ENCODE measurements around the gene IL6R.
A peak's percentile ranks its signal among the peaks of the same experiment; 100 is the strongest.

Gene IL6R

DNA sequence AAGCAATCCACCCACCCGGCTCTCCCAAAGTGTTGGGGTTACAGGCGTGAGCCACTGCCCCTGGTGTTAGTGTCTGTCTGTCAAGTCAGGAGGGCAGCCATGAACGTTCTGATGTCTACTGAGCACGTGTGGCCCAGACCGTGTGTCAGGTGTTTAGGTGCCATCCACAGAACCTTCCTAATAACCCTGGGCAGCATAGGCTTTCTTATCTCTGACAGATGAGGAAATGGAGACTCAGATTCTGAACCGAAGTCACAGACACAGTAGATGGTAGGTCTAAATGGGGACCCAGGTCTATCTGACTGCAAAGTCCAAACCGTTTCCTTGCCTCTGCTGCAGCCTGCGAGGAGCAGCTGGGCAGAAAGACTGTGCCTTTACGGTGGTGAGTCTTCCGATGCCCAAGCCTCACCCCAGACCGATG is 622 bp upstream of the IL6R start:
- peaks cover 54% of the 10 kb centered on the region for H3K4me1 ChIP-seq (ENCODE audit: low read length)
- no peak for TF ChIP-seq EZH2 (optimal IDR thresholded peaks at IDR 0.05; ENCODE audit: low read depth, low read length)
- TF ChIP-seq, protein P1, sequence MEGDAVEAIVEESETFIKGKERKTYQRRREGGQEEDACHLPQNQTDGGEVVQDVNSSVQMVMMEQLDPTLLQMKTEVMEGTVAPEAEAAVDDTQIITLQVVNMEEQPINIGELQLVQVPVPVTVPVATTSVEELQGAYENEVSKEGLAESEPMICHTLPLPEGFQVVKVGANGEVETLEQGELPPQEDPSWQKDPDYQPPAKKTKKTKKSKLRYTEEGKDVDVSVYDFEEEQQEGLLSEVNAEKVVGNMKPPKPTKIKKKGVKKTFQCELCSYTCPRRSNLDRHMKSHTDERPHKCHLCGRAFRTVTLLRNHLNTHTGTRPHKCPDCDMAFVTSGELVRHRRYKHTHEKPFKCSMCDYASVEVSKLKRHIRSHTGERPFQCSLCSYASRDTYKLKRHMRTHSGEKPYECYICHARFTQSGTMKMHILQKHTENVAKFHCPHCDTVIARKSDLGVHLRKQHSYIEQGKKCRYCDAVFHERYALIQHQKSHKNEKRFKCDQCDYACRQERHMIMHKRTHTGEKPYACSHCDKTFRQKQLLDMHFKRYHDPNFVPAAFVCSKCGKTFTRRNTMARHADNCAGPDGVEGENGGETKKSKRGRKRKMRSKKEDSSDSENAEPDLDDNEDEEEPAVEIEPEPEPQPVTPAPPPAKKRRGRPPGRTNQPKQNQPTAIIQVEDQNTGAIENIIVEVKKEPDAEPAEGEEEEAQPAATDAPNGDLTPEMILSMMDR (IDR thresholded peaks at IDR 0.05; ENCODE audit: low read length), result no peak
- TF ChIP-seq EZH2phosphoT487 (IDR thresholded peaks at IDR 0.05; ENCODE audit: low read length), result no peak
- no peaks in the 10 kb centered on the region for H4K20me1 ChIP-seq (ENCODE audit: insufficient read depth, low read length)
- peak overlapping the region; percentile 92 for H3K27ac ChIP-seq (ENCODE audit: low read length)
- H3K9me2 ChIP-seq (replicated peaks; ENCODE audit: insufficient read depth, low read length), result no peaks in the 10 kb centered on the region
- peak; percentile 71 for DNase-seq
- H3K27me3 ChIP-seq (replicated peaks; ENCODE audit: insufficient read depth, low read length), result no peaks in the 10 kb centered on the region
- peaks cover 76% of the 10 kb centered on the region for H3F3A ChIP-seq (ENCODE audit: insufficient read depth, low read length)
- peak overlapping the region; percentile 63 for H2AFZ ChIP-seq (ENCODE audit: low read length)
- peak overlapping the region; percentile 92 for H3K4me3 ChIP-seq (ENCODE audit: low read length)
- peaks cover 41% of the 10 kb centered on the region for H3K79me2 ChIP-seq (ENCODE audit: low read length)
- no peaks in the 10 kb centered on the region for H3K9me3 ChIP-seq (replicated peaks; ENCODE audit: insufficient read depth, low read length)
- H3K4me2 ChIP-seq (ENCODE audit: low read depth, low read length), result peak overlapping the region; percentile 72
- H3K9ac ChIP-seq (ENCODE audit: low read length), result peak overlapping the region; percentile 94
- no peaks in the 10 kb centered on the region for H3K36me3 ChIP-seq (replicated peaks; ENCODE audit: insufficient read depth, low read length)

GRCh38 chr1:154405747-154406571 is 816 bp downstream of the IL6R start:
- no peaks in the 10 kb centered on the region for H3K9me2 ChIP-seq (replicated peaks; ENCODE audit: insufficient read depth, low read length)
- H3F3A ChIP-seq (ENCODE audit: insufficient read depth, low read length), result peaks cover 84% of the 10 kb centered on the region
- peak; percentile 77 for DNase-seq
- no peaks in the 10 kb centered on the region for H4K20me1 ChIP-seq (ENCODE audit: insufficient read depth, low read length)
- peak overlapping the region; percentile 92 for H3K27ac ChIP-seq (ENCODE audit: low read length)
- peak overlapping the region; percentile 92 for H3K4me3 ChIP-seq (ENCODE audit: low read length)
- peaks cover 56% of the 10 kb centered on the region for H3K79me2 ChIP-seq (ENCODE audit: low read length)
- H2AFZ ChIP-seq (ENCODE audit: low read length), result 0 out of 2 replicates have a peak overlapping the region, but pooled peaks have one; percentile 11
- H3K4me1 ChIP-seq (ENCODE audit: low read length), result peaks cover 68% of the 10 kb centered on the region
- H3K27me3 ChIP-seq (replicated peaks; ENCODE audit: insufficient read depth, low read length), result no peaks in the 10 kb centered on the region
- H3K9ac ChIP-seq (ENCODE audit: low read length), result peak overlapping the region; percentile 94
- peak overlapping the region; percentile 86 for H3K4me2 ChIP-seq (ENCODE audit: low read depth, low read length)
- no peaks in the 10 kb centered on the region for H3K36me3 ChIP-seq (replicated peaks; ENCODE audit: insufficient read depth, low read length)
- H3K9me3 ChIP-seq (replicated peaks; ENCODE audit: insufficient read depth, low read length), result no peaks in the 10 kb centered on the region
- TF ChIP-seq EZH2phosphoT487 (IDR thresholded peaks at IDR 0.05; ENCODE audit: low read length) (no peak), EZH2 (optimal IDR thresholded peaks at IDR 0.05; ENCODE audit: low read depth, low read length) (no peak)
- TF ChIP-seq, protein P1 (IDR thresholded peaks at IDR 0.05; ENCODE audit: low read length), result peak; percentile 69

- H3K9ac ChIP-seq (ENCODE audit: low read length), result peak overlapping the region; percentile 94
- H3K4me2 ChIP-seq (ENCODE audit: low read depth, low read length), result peak overlapping the region; percentile 86
- H3K9me3 ChIP-seq (replicated peaks; ENCODE audit: insufficient read depth, low read length), result no peaks in the 10 kb centered on the region
- H2AFZ ChIP-seq (ENCODE audit: low read length), result 0 out of 2 replicates have a peak overlapping the region, but pooled peaks have one; percentile 11
- no peaks in the 10 kb centered on the region for H4K20me1 ChIP-seq (ENCODE audit: insufficient read depth, low read length)
- H3K36me3 ChIP-seq (replicated peaks; ENCODE audit: insufficient read depth, low read length), result no peaks in the 10 kb centered on the region
- peak overlapping the region; percentile 92 for H3K4me3 ChIP-seq (ENCODE audit: low read length)
- H3K27me3 ChIP-seq (replicated peaks; ENCODE audit: insufficient read depth, low read length), result no peaks in the 10 kb centered on the region
- H3F3A ChIP-seq (ENCODE audit: insufficient read depth, low read length), result peaks cover 84% of the 10 kb centered on the region
- peaks cover 70% of the 10 kb centered on the region for H3K4me1 ChIP-seq (ENCODE audit: low read length)
- no peaks in the 10 kb centered on the region for H3K9me2 ChIP-seq (replicated peaks; ENCODE audit: insufficient read depth, low read length)
- H3K27ac ChIP-seq (ENCODE audit: low read length), result peak overlapping the region; percentile 92
- peak; percentile 65 for DNase-seq
- TF ChIP-seq EZH2phosphoT487 (IDR thresholded peaks at IDR 0.05; ENCODE audit: low read length) (no peak), EZH2 (optimal IDR thresholded peaks at IDR 0.05; ENCODE audit: low read depth, low read length) (no peak)
- TF ChIP-seq, protein P1 (IDR thresholded peaks at IDR 0.05; ENCODE audit: low read length), result no peak
- H3K79me2 ChIP-seq (ENCODE audit: low read length), result peaks cover 61% of the 10 kb centered on the region
Measured at GRCh38 chr1:154406572-154406879, 1.4 kb downstream of the IL6R start.

Measured in MM.1S (cell line).